KMS-11 (cell line): ENCODE results near the gene ALKBH2.

Experiments used
- H2AFZ ChIP-seq: fragments of 200-600 bp; sonication (generic); 2 replicates; pipeline ENCODE4 v1.6.1; 2016; ENCODE audit warnings: antibody characterized with exemption, mixed run types, low read depth
- H3K27ac ChIP-seq: fragments of 200-600 bp; sonication (generic); 2 replicates; pipeline ENCODE4 v1.6.1; 2016; ENCODE audit warnings: mild to moderate bottlenecking, mixed run types
- H3K27me3 ChIP-seq: fragments of 200-600 bp; sonication (generic); 2 replicates; pipeline ENCODE4 v1.6.1; 2017; ENCODE audit warnings: mild to moderate bottlenecking, low read depth, mixed run types, moderate library complexity; ENCODE audit not compliant: insufficient read depth
- H3K36me3 ChIP-seq: fragments of 200-600 bp; sonication (generic); 2 replicates; pipeline ENCODE4 v1.6.1; 2017; ENCODE audit warnings: mild to moderate bottlenecking, mixed run types; ENCODE audit not compliant: insufficient read depth
- H3K4me1 ChIP-seq: fragments of 200-600 bp; sonication (generic); 2 replicates; pipeline ENCODE4 v1.6.1; 2016; ENCODE audit warnings: mild to moderate bottlenecking, low read depth, mixed run types; ENCODE audit not compliant: poor library complexity, severe bottlenecking
- H3K4me2 ChIP-seq: fragments of 200-600 bp; sonication (generic); 2 replicates; pipeline ENCODE4 v1.7.0; 2016; ENCODE audit warnings: mild to moderate bottlenecking, mixed run types
- H3K4me3 ChIP-seq: fragments of 200-600 bp; sonication (generic); IDR thresholded peaks from 2 replicates; pipeline ENCODE4 v1.6.1; 2017; ENCODE audit warnings: low read depth, low read length, mixed read lengths; ENCODE audit not compliant: insufficient read depth
- H3K79me2 ChIP-seq: fragments of 200-600 bp; sonication (generic); 2 replicates; pipeline ENCODE4 v1.6.1; 2016; ENCODE audit warnings: low read depth, mixed run types; ENCODE audit not compliant: insufficient read depth
- H3K9ac ChIP-seq: fragments of 200-600 bp; sonication (generic); 2 replicates; pipeline ENCODE4 v1.6.1; 2016; ENCODE audit warnings: mild to moderate bottlenecking, mixed run types
- H4K20me1 ChIP-seq: fragments of 200-600 bp; sonication (generic); 2 replicates; pipeline ENCODE4 v1.6.1; 2016; ENCODE audit warnings: mild to moderate bottlenecking, mixed run types; ENCODE audit not compliant: insufficient read depth
- CTCF ChIP-seq: fragments of 200-600 bp; sonication (generic); conservative IDR thresholded peaks from 2 replicates; pipeline ENCODE4 v1.6.1; 2017; ENCODE audit warnings: low read depth, mild to moderate bottlenecking, antibody characterized with exemption, low read length, moderate library complexity, mixed read lengths

The ALKBH2 gene

GRCh38 chr12:109102491-109102890 is 9.2 kb upstream of the ALKBH2 start:
- Histone ChIP-seq H3K27ac (no peak overlapping the region), H3K36me3 (no peaks in the 10 kb centered on the region; the same call in 1 of the 2 replicates)

GRCh38 chr12:109100741-109101140 is 7.5 kb upstream of the ALKBH2 start:
- Histone ChIP-seq H3K27ac (no peak overlapping the region), H4K20me1 (no peaks in the 10 kb centered on the region), H3K4me2 (no peak overlapping the region; the same call in 1 of the 2 replicates), H3K4me1 (peaks cover 21% of the 10 kb centered on the region), H3K27me3 (no peaks in the 10 kb centered on the region), H3K79me2 (no peaks in the 10 kb centered on the region; the same call in 1 of the 2 replicates), H3K4me3 (no peak overlapping the region), H2AFZ (no peak overlapping the region), H3K36me3 (no peaks in the 10 kb centered on the region; the same call in 1 of the 2 replicates), H3K9ac (no peak overlapping the region)
- TF ChIP-seq CTCF, result no peak

More at GRCh38 chr12:109102491-109102890, 9.2 kb upstream of the ALKBH2 start:
- no peak overlapping the region for H3K4me3 ChIP-seq
- H2AFZ ChIP-seq, result no peak overlapping the region
- no peak for TF ChIP-seq CTCF
- H3K79me2 ChIP-seq, result no peaks in the 10 kb centered on the region; the same call in 1 of the 2 replicates
- peaks cover 21% of the 10 kb centered on the region for H3K4me1 ChIP-seq
- H3K4me2 ChIP-seq, result no peak overlapping the region
- no peaks in the 10 kb centered on the region for H3K27me3 ChIP-seq
- H4K20me1 ChIP-seq, result no peaks in the 10 kb centered on the region
- H3K9ac ChIP-seq, result no peak overlapping the region

- H3K4me1 ChIP-seq, result peaks cover 21% of the 10 kb centered on the region
- no peak overlapping the region; the same call in 1 of the 2 replicates for H3K9ac ChIP-seq
These were observed 6.3 kb upstream of the ALKBH2 start for GRCh38 chr12:109099431-109100020.

GRCh38 chr12:109098651-109099050 is 5.4 kb upstream of the ALKBH2 start:
- Histone ChIP-seq H3K36me3 (no peaks in the 10 kb centered on the region), H3K4me1 (peaks cover 24% of the 10 kb centered on the region), H2AFZ (peak overlapping the region; percentile 19; the same call in 1 of the 2 replicates), H4K20me1 (no peaks in the 10 kb centered on the region), H3K9ac (peak overlapping the region; percentile 82; the same call in 1 of the 2 replicates), H3K4me3 (no peak overlapping the region), H3K27ac (peak overlapping the region; percentile 18; the same call in 1 of the 2 replicates), H3K27me3 (no peaks in the 10 kb centered on the region), H3K79me2 (no peaks in the 10 kb centered on the region; the same call in 1 of the 2 replicates), H3K4me2 (peak overlapping the region; percentile 38)
- no peak for TF ChIP-seq CTCF

More at GRCh38 chr12:109099431-109100020, 6.3 kb upstream of the ALKBH2 start:
- Histone ChIP-seq H3K4me2 (peak overlapping the region; percentile 38), H3K4me3 (no peak overlapping the region), H3K36me3 (no peaks in the 10 kb centered on the region), H3K27ac (peak overlapping the region; percentile 18; the same call in 1 of the 2 replicates), H3K27me3 (no peaks in the 10 kb centered on the region), H4K20me1 (no peaks in the 10 kb centered on the region), H2AFZ (no peak overlapping the region), H3K79me2 (no peaks in the 10 kb centered on the region; the same call in 1 of the 2 replicates)
- no peak for TF ChIP-seq CTCF
